ENCODE results near the gene PTGR2.
"Not testable (repeated sequence)": the region's sequence is repeated elsewhere in the genome, so short reads cannot be mapped to it uniquely, and the experiment has no call there.

The PTGR2 gene

GRCh38 chr14:73833034-73833433 is 18.6 kb upstream of the PTGR2 start:
- no peak for DNase-seq (ENCODE audit: low read depth in 2 of 2)

GRCh38 chr14:73833530-73834260 is 17.9 kb upstream of the PTGR2 start:
- no peak for DNase-seq (ENCODE audit: low read depth in 2 of 2)

- DNase-seq (ENCODE audit: low read depth in 2 of 2): no peak
Measured at GRCh38 chr14:73834261-73834625, 17.4 kb upstream of the PTGR2 start.

- not testable (repeated sequence) for DNase-seq (ENCODE audit: low read depth in 2 of 2)
Measured at GRCh38 chr14:73838293-73839034, 13.2 kb upstream of the PTGR2 start.

GRCh38 chr14:73842201-73842600 is 9.4 kb upstream of the PTGR2 start:
- no peak for DNase-seq (ENCODE audit: low read depth in 2 of 2)

- DNase-seq (ENCODE audit: low read depth in 2 of 2): no peak
Measured at GRCh38 chr14:73842851-73843250, 8.8 kb upstream of the PTGR2 start.

- no peak for DNase-seq (ENCODE audit: low read depth in 2 of 2)
Measured at GRCh38 chr14:73843296-73843695, 8.3 kb upstream of the PTGR2 start.

- DNase-seq (ENCODE audit: low read depth in 2 of 2): no peak
Measured at GRCh38 chr14:73846947-73847346, 4.7 kb upstream of the PTGR2 start.

- no peak for DNase-seq (ENCODE audit: low read depth in 2 of 2)
Measured at GRCh38 chr14:73851000-73851399, 631 bp upstream of the PTGR2 start.

- no peak for DNase-seq (ENCODE audit: low read depth in 2 of 2)
Measured at GRCh38 chr14:73859145-73859544, 7.5 kb downstream of the PTGR2 start.

GRCh38 chr14:73861073-73861472 is 9.4 kb downstream of the PTGR2 start:
- DNase-seq (ENCODE audit: low read depth in 2 of 2): no peak

GRCh38 chr14:73862480-73862879 is 10.8 kb downstream of the PTGR2 start:
- DNase-seq (ENCODE audit: low read depth in 2 of 2): no peak

- no peak for DNase-seq (ENCODE audit: low read depth in 2 of 2)
Measured at GRCh38 chr14:73863209-73863608, 11.6 kb downstream of the PTGR2 start.

GRCh38 chr14:73865534-73866113 is 14.0 kb downstream of the PTGR2 start:
- no peak for DNase-seq (ENCODE audit: low read depth in 2 of 2)

GRCh38 chr14:73869754-73870153 is 18.1 kb downstream of the PTGR2 start:
- DNase-seq (ENCODE audit: low read depth in 2 of 2): not testable (repeated sequence)

GRCh38 chr14:73870525-73871235 is 19.0 kb downstream of the PTGR2 start:
- no peak for DNase-seq (ENCODE audit: low read depth in 2 of 2)

- DNase-seq (ENCODE audit: low read depth in 2 of 2): no peak
Measured at GRCh38 chr14:73873660-73874059, 22.0 kb downstream of the PTGR2 start.

GRCh38 chr14:73877790-73878189 is 26.2 kb downstream of the PTGR2 start:
- DNase-seq (ENCODE audit: low read depth in 2 of 2): no peak

GRCh38 chr14:73878436-73878835 is 26.8 kb downstream of the PTGR2 start:
- no peak for DNase-seq (ENCODE audit: low read depth in 2 of 2)

GRCh38 chr14:73879027-73879426 is 27.4 kb downstream of the PTGR2 start:
- DNase-seq (ENCODE audit: low read depth in 2 of 2): no peak

- no peak for DNase-seq (ENCODE audit: low read depth in 2 of 2)
Measured at GRCh38 chr14:73884438-73885190, 33.0 kb downstream of the PTGR2 start.
